CD14-positive monocyte (primary cell): ENCODE measurements around the gene DYDC2. TPM values are rescaled to one million over a fixed set of nuclear protein-coding genes. Genes with fewer than 3 reads are reported as not detected.

Source experiments
- DNase-seq, 3 donors: peaks; one replicate each; pipeline ENCODE4 v3.0.0-alpha.2; 2011 to 2022
- H2AFZ ChIP-seq: 2 replicates; pipeline ENCODE4 v1.6.0; 2012; ENCODE audit warnings: mild to moderate bottlenecking, low read depth, low read length, inconsistent platforms; ENCODE audit not compliant: insufficient read depth, poor library complexity, severe bottlenecking
- H3K27ac ChIP-seq, 2 donors: 1 replicate in 1 of 2; 2 replicates in 1 of 2; pipeline ENCODE4 v1.5.1; 2012 to 2013; ENCODE audit warnings: low read length in 2 of 2, control low read depth in 1 of 2, inconsistent platforms in 1 of 2, low read depth in 1 of 2, mild to moderate bottlenecking in 1 of 2
- H3K27me3 ChIP-seq, 2 donors: one replicate each; pipeline versions ENCODE4 v1.6.0 to v1.6.1; 2011 to 2013; ENCODE audit warnings: low read length in 2 of 2; ENCODE audit not compliant: control insufficient read depth in 2 of 2, insufficient read depth in 2 of 2
- H3K36me3 ChIP-seq, 2 donors: replicated peaks in 1 of 2; 1 replicate in 1 of 2; 2 replicates in 1 of 2; pipeline versions ENCODE4 v1.5.1 to v1.6.1; 2012 to 2013; ENCODE audit warnings: low read length in 2 of 2, control low read depth in 1 of 2, inconsistent platforms in 1 of 2, mild to moderate bottlenecking in 1 of 2; ENCODE audit not compliant: insufficient read depth in 2 of 2, control insufficient read depth in 1 of 2
- H3K4me1 ChIP-seq, 2 donors: 1 replicate in 1 of 2; 2 replicates in 1 of 2; pipeline versions ENCODE4 v1.5.1 to v1.6.1; 2012 to 2013; ENCODE audit warnings: low read length in 2 of 2, control low read depth in 1 of 2, inconsistent platforms in 1 of 2, mild to moderate bottlenecking in 1 of 2, moderate library complexity in 1 of 2; ENCODE audit not compliant: insufficient read depth in 2 of 2, control insufficient read depth in 1 of 2
- H3K4me2 ChIP-seq: replicated peaks from 2 replicates; pipeline ENCODE3; 2012; ENCODE audit warnings: low read length, moderate library complexity, mild to moderate bottlenecking; ENCODE audit not compliant: poor library complexity, severe bottlenecking; ENCODE audit errors: extremely low read depth
- H3K4me3 ChIP-seq, 3 experiments: fragments of 200-600 bp in 1 of 3; sonication (generic) in 1 of 3; replicated peaks in 1 of 3; 1 replicate in 2 of 3; 2 replicates in 1 of 3; pipeline ENCODE4 v1.5.1; 2011 to 2013; ENCODE audit warnings: low read length in 3 of 3, mild to moderate bottlenecking in 3 of 3, control low read depth in 2 of 3, low read depth in 2 of 3, inconsistent platforms in 1 of 3, moderate library complexity in 1 of 3
- H3K79me2 ChIP-seq: 2 replicates; pipeline ENCODE4 v1.6.0; 2012; ENCODE audit warnings: mild to moderate bottlenecking, control low read depth, inconsistent platforms, low read length, moderate library complexity; ENCODE audit not compliant: insufficient read depth
- H3K9ac ChIP-seq: 2 replicates; pipeline ENCODE4 v1.6.0; 2017; ENCODE audit warnings: low read length, mild to moderate bottlenecking; ENCODE audit not compliant: insufficient read depth, poor library complexity, severe bottlenecking
- H3K9me3 ChIP-seq, 2 donors: replicated peaks in 1 of 2; 1 replicate in 1 of 2; 2 replicates in 1 of 2; pipeline versions ENCODE4 v1.5.1 to v1.6.1; 2012 to 2013; ENCODE audit warnings: low read length in 2 of 2, control low read depth in 1 of 2; ENCODE audit not compliant: control insufficient read depth in 1 of 2, insufficient read depth in 1 of 2
- H4K20me1 ChIP-seq: 2 replicates; pipeline ENCODE4 v1.6.0; 2012; ENCODE audit warnings: mild to moderate bottlenecking, low read length, control low read depth, moderate library complexity; ENCODE audit not compliant: insufficient read depth
- H3K27ac Mint-ChIP-seq, 7 donors: one replicate each; pipeline ENCODE4 v1.8.0; 2020; ENCODE audit warnings: mild to moderate bottlenecking in 7 of 7, mixed read lengths in 7 of 7, moderate library complexity in 6 of 7, inconsistent platforms in 2 of 7
- H3K27me3 Mint-ChIP-seq, 3 donors: one replicate each; pipeline ENCODE4 v1.8.0; 2021 to 2022; ENCODE audit warnings: low read depth in 3 of 3, mild to moderate bottlenecking in 3 of 3, mixed read lengths in 3 of 3, moderate library complexity in 3 of 3, inconsistent platforms in 1 of 3
- H3K36me3 Mint-ChIP-seq, 2 donors: one replicate each; pipeline ENCODE4 v1.8.0; 2020; ENCODE audit warnings: mixed read lengths in 2 of 2, inconsistent platforms in 1 of 2, mild to moderate bottlenecking in 1 of 2
- H3K4me1 Mint-ChIP-seq: one replicate; pipeline ENCODE4 v1.8.0; 2020; ENCODE audit warnings: mild to moderate bottlenecking, mixed read lengths
- H3K4me3 Mint-ChIP-seq, 2 donors: one replicate each; pipeline ENCODE4 v1.8.0; 2020; ENCODE audit warnings: mild to moderate bottlenecking in 2 of 2, mixed read lengths in 2 of 2, moderate library complexity in 1 of 2
- H3K9me3 Mint-ChIP-seq, 7 donors: one replicate each; pipeline ENCODE4 v1.8.0; 2020 to 2022; ENCODE audit warnings: mixed read lengths in 7 of 7, mild to moderate bottlenecking in 6 of 7, moderate library complexity in 6 of 7, inconsistent platforms in 2 of 7
- CTCF ChIP-seq: fragments of 200-600 bp; IDR thresholded peaks from one replicate; pipeline ENCODE4 v1.8.0; 2022; ENCODE audit warnings: antibody characterized with exemption, mild to moderate bottlenecking
- WGBS: methylation state at CpG from one replicate; pipeline ENCODE4 v1.1.5; 2013; ENCODE audit warnings: missing lambda C conversion rate; ENCODE audit not compliant: insufficient coverage; 5-methylcytosine and 5-hydroxymethylcytosine counted together
- intact Hi-C, 2 donors: fragments of 100-400 bp; cut with micrococcal nuclease; formaldehyde crosslinking; loops; one replicate each; pipeline versions ENCODE4 v1.15.0 to v1.15.1; 2023
- polyA plus RNA-seq, 3 donors: library from polyadenylated mRNA; depleted of rRNA in 1 of 3; unstranded in 2 of 3; stranded (reverse) in 1 of 3; fragments of 300-500 nt in 2 of 3; fragments of >200 nt in 1 of 3; fragmentation: Illumina TruSeq in 2 of 3; gene quantifications; 1 replicate in 2 of 3; 2 replicates in 1 of 3; pipeline ENCODE4 v1.2.3, GENCODE V29; 2012 to 2021

The DYDC2 gene
- polyA plus RNA-seq, 3 donors: not detected

GRCh38 chr10:80322158-80322557 is 34.4 kb upstream of the DYDC2 start:
- no CpG with 5 or more reads among the region's 2 CpGs for WGBS
- no peak for DNase-seq
- intact Hi-C loops: no loop called here

GRCh38 chr10:80322711-80323110 is 33.9 kb upstream of the DYDC2 start:
- Histone ChIP-seq H3K9ac (no peak overlapping the region), H3K27ac (no peak overlapping the region), H4K20me1 (no peaks in the 10 kb centered on the region), H3K4me2 (no peak overlapping the region), H3K4me3 (no peak overlapping the region), H2AFZ (no peak overlapping the region), H3K9me3 (no peaks in the 10 kb centered on the region), H3K27me3 (no peaks in the 10 kb centered on the region), H3K4me1 (no peaks in the 10 kb centered on the region), H3K36me3 (no peaks in the 10 kb centered on the region), H3K79me2 (no peaks in the 10 kb centered on the region)
- H3K4me1 Mint-ChIP-seq: no peaks in the 10 kb centered on the region
- no peak overlapping the region for H3K4me3 Mint-ChIP-seq
- peaks cover 0 to 3% (median 0%) of the 10 kb centered on the region in 7 donors for H3K9me3 Mint-ChIP-seq
- no peak for TF ChIP-seq CTCF
- intact Hi-C loops: no loop called here
- WGBS: 60% methylated on average over 1 of the region's 1 CpG
- no peak overlapping the region for H3K27ac Mint-ChIP-seq
- no peak for DNase-seq
- H3K36me3 Mint-ChIP-seq: no peaks in the 10 kb centered on the region
- peaks cover 1 to 6% (median 4%) of the 10 kb centered on the region in 3 donors for H3K27me3 Mint-ChIP-seq

More at GRCh38 chr10:80322158-80322557, 34.4 kb upstream of the DYDC2 start:
- Mint-ChIP-seq H3K27ac (no peak overlapping the region), H3K36me3 (no peaks in the 10 kb centered on the region), H3K4me3 (no peak overlapping the region), H3K27me3 (peaks cover 1 to 6% (median 4%) of the 10 kb centered on the region in 3 donors), H3K4me1 (no peaks in the 10 kb centered on the region), H3K9me3 (peaks cover 0 to 3% (median 0%) of the 10 kb centered on the region in 7 donors)
- Histone ChIP-seq H3K36me3 (no peaks in the 10 kb centered on the region), H3K79me2 (no peaks in the 10 kb centered on the region), H3K4me1 (no peaks in the 10 kb centered on the region), H3K9me3 (no peaks in the 10 kb centered on the region), H3K27me3 (no peaks in the 10 kb centered on the region), H2AFZ (no peak overlapping the region), H4K20me1 (no peaks in the 10 kb centered on the region), H3K4me2 (no peak overlapping the region), H3K9ac (no peak overlapping the region), H3K4me3 (no peak overlapping the region), H3K27ac (no peak overlapping the region)
- no peak for TF ChIP-seq CTCF
